ENCODE results near the gene TCFL5.

GRCh38 chr20:62854121-62854520 is 7.5 kb downstream of the TCFL5 start:
- TF ChIP-seq CTCF (IDR thresholded peaks at IDR 0.05) (no peak), POLR2AphosphoS5 (IDR thresholded peaks at IDR 0.05; ENCODE audit: insufficient read depth in 1 of 2, low read depth in 1 of 2) (no peak)

Measured in vagina (tissue), 2 donors.